ENCODE data around the gene LYZL2.
"Not testable (repeated sequence)": the region's sequence is repeated elsewhere in the genome, so short reads cannot be mapped to it uniquely, and the experiment has no call there.

- TF ChIP-seq ZNF384, ARNT, FOXK2, SP1, FOXA1 (IDR thresholded peaks at IDR 0.05): not testable (repeated sequence)
Observed at GRCh38 chr10:30643557-30644199, 14.1 kb upstream of the LYZL2 start.

Measured in HEK293T (cell line).